Measurements from ENCODE around the gene DIPK1C.
A peak's percentile ranks its signal among the peaks of the same experiment; 100 is the strongest.
"Not testable (repeated sequence)": the region's sequence is repeated elsewhere in the genome, so short reads cannot be mapped to it uniquely, and the experiment has no call there.

Gene DIPK1C

GRCh38 chr18:74457043-74457724 is at the start of gene DIPK1C:
DIPK1C (minus strand) TSS chr18:74457308; CDS start chr18:74457259, 49 bp downstream.
- no peak for DNase-seq

DNA sequence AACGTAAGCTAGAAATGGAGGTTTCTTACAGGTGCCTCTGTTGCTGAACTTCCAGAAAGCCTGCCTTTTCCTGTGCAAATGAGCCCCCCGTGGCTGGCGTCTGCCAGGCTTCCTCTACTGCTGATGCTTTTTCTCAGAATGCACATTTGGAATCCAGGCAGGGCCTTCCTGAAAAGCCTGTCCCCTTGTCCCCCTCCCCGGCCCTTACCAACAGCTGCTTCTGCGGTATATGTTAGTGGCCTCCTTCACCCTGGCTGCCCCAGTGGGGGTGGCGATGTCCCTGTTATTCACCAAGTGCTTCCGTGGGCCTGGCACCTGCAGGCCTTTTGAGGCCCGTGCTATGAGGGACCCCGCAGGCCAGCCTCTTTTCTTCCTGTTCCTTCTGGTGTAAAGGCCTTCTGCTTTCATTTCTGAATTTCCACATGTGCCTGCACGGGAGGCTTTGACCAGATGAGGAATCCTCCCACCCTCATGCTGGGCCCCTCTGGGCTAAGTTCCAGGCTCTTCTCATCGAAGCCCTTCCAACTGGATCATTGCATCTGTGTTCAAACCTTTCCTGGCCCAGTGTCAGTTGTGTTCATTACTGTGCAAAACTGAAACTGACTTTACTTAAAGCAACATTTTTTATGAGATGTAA is 49.5 kb upstream of the DIPK1C start:
- no peak for DNase-seq

- DNase-seq: no peak
Measured at GRCh38 chr18:74505776-74506175, 48.7 kb upstream of the DIPK1C start.

GRCh38 chr18:74503137-74503536 is 46.0 kb upstream of the DIPK1C start:
- no peak for DNase-seq

DNA sequence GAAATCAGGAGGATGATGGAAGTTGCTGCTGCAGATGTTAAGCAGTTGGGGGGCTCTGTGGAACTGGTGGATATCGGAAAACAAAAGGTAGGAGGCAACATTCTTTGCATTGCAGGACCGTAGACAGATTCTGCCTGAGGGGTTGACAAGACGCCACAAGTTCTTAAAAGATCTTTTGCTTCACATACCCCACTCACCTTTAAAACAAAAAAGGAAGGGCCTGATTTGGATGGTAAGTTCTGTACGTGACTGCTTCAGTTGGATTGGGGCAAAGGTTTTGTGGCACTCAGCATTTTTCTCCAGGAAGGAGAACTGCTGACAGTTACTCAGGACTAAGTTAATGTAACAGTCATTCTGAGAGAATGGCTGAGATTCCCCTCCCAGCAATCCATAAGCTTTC is 44.3 kb upstream of the DIPK1C start:
- no peak for DNase-seq

GRCh38 chr18:74500774-74501173 is 43.7 kb upstream of the DIPK1C start:
- DNase-seq: not testable (repeated sequence)

DNA sequence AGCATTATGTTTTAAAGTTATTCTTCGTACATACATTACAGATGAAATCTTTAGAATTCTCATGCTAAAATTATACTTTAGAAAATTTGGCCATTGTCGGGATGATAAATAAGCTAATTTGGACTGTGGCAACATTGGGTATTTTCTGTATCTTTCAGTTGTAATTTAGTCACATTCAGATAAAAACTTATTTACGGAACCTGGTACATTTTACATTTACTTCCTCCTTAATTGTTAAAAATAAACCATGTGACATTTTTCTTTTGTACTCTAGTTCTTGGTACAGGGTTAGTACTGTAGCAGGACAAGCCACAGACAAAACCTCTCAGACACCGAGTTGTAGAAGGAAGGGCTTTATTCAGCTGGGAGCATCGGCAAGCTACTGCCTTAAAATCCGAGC is 43.3 kb upstream of the DIPK1C start:
- DNase-seq: no peak

GRCh38 chr18:74499633-74500032 is 42.5 kb upstream of the DIPK1C start:
- DNase-seq: no peak

- no peak for DNase-seq
Measured at GRCh38 chr18:74498712-74499627, 41.9 kb upstream of the DIPK1C start.

DNA sequence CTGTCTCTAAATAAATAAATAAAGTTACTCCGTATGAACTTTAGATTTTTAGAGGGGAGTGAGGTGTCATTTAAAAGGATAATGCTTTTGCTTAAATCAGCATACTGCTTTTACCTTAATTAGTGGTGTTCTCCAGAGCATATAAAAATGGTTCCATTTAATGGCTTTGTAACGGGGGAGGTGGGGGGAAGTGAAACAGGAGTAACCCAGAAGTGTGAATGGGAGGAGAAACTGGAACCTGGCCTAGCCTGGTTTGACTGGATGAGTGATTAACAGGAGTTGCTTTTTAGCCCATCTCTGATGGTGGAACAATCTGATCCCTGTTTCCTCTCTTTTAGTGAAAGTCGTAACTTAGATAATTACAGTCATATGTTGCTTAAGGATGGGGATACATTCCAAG is 40.7 kb upstream of the DIPK1C start:
- no peak for DNase-seq

GRCh38 chr18:74497324-74497676 is 40.2 kb upstream of the DIPK1C start:
- no peak for DNase-seq

DNA sequence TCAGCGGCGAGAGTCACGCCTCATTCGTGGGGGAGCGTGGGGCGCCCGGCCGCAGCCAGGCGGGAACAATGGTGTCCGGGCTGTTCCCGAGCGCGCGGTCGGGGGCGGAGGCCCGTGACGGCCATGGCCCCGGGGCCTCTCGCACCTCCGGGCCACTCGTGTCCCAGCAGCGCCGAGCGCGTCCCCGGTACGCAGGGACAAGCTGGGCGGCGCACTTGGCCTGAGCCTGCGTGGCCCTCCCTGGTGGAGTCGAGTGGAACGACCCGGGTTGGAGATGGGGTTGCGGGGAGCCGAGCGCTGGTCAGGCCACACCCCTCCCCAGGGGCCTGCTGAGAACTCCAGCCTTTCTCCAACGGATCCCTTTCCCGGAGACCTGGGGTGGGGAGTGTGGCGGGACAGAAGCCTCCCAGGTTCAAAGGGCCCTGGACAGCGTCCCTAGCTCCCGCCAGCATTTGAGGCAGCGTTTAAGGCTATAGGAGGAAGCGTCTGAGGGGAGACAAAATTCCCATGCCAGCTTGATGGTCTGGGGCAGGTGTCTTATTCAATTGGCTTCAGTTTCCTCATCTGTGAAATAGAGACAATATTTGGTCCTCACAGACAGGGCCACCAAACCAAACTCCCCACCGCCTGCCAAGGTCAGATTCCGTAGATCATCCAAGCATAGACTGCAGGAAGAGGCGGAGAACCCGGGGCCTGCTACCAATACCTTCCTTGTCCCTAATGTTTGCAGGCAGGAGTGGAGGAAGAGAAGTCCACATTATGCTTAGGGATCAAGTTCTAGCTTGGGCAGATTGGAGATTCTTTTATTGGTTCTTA is 39.6 kb upstream of the DIPK1C start:
- peak; percentile 1 for DNase-seq

- DNase-seq: peak; percentile 84
Measured at GRCh38 chr18:74495581-74496507, 38.7 kb upstream of the DIPK1C start, which contains the start of gene CNDP2. CNDP2 (plus strand) TSS chr18:74496363; CDS start chr18:74499974, 3,611 bp downstream.

DNA sequence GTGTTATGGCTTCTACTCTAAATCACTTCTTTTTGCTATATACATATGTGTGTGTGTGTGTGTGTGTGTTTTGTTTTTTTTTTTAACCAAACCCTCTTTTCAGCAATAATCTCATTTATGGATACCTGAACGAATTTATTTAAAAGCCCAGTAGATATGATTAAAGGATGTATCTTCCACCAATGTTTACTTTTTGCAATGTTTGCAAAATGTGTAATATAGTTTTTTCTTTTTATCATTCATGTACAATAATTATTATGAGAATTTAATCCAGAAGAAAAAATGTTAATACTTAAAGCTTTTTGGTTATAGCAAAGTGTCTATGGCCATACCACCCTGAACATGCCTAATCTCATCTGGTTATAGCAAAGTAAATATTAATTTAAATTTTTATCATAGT is 37.4 kb upstream of the DIPK1C start:
- DNase-seq: no peak

GRCh38 chr18:74493689-74494088 is 36.6 kb upstream of the DIPK1C start:
- peak; percentile 10 for DNase-seq

DNA sequence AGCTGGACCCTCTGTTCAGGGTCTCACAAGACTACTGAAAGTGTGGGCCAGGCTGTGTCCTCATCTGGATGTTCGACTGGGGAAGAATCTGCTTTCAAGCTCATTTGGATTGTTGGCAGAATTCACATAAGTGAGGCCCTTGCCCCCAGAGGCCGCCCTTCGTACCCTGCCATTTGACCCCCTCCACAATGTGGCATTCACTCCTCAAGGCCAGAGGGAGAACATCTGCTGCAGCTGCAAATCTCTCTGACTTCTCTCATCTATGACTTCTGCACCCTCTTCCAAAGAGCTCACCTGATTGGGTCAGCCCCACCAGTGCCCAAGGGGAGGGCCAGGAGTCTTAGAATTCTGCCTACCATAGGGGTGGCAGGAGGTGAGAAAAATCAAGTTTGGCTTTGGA is 35.2 kb upstream of the DIPK1C start:
- no peak for DNase-seq

- no peak for DNase-seq
Measured at GRCh38 chr18:74489676-74490075, 32.6 kb upstream of the DIPK1C start.

DNA sequence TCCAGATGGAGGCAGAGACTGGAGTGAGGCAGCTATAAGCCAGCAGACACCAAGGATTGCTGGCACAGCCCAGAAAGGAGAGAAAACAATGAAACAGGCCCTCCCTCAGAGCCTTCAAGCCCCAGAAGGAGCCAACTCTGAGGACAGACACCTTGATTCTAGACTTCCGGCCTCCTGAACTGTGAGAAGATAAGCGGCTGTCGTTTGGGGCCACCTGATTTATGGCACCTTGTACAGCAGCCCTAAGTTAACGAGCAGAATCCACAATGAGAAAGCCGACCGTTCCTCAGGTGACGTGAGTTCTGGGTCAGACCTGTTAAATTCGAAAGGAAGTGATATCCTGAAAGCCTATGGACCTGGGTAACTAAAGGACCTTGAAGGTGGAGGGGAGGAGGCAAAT is 31.8 kb upstream of the DIPK1C start:
- DNase-seq: no peak

DNA sequence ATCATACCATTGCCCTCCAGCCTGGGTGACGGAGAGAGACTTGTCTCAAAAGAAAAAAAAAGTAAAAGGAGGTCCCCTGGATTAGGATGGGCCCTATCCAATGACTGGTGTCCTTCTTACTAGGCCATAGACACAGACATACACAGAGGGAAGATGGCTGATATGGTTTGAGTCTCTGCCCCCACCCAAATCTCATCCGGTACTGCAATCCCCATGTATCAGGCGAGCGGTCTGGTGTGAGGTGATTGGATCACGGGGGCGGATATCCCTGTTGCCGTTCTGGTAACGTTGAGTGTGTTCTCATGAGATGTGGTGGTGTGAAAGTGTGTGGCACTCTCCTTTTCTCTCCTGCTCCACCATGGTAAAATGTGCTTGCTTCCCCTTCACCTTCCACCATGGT is 31.2 kb upstream of the DIPK1C start:
- no peak for DNase-seq

- DNase-seq: no peak
Measured at GRCh38 chr18:74486119-74486849, 29.2 kb upstream of the DIPK1C start.

GRCh38 chr18:74482697-74483096 is 25.6 kb upstream of the DIPK1C start:
- no peak for DNase-seq
